Measurements from ENCODE around the gene EXOC4.
"Not testable (repeated sequence)": the region's sequence is repeated elsewhere in the genome, so short reads cannot be mapped to it uniquely, and the experiment has no call there.

The EXOC4 gene

DNA sequence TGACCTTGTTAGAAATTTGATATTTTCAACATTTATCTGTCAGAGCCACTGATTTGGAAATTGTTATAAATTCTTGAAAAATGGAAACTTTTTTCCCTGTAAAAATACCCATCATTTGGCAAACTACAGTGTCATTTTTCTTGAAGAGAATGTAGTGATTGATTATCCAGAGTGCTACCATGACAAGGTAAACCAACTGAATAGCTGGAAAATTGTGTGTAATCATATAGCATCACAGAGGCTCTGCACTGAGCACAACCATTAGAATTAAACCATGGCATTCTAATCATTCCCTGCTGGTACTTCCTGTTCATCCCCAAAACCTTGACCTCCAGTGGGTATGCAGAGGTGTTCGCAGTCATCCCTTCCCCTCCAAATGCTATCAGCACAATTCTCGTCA lies 633.9 kb downstream of the EXOC4 start:
- TF ChIP-seq, protein P1, sequence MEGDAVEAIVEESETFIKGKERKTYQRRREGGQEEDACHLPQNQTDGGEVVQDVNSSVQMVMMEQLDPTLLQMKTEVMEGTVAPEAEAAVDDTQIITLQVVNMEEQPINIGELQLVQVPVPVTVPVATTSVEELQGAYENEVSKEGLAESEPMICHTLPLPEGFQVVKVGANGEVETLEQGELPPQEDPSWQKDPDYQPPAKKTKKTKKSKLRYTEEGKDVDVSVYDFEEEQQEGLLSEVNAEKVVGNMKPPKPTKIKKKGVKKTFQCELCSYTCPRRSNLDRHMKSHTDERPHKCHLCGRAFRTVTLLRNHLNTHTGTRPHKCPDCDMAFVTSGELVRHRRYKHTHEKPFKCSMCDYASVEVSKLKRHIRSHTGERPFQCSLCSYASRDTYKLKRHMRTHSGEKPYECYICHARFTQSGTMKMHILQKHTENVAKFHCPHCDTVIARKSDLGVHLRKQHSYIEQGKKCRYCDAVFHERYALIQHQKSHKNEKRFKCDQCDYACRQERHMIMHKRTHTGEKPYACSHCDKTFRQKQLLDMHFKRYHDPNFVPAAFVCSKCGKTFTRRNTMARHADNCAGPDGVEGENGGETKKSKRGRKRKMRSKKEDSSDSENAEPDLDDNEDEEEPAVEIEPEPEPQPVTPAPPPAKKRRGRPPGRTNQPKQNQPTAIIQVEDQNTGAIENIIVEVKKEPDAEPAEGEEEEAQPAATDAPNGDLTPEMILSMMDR (IDR thresholded peaks at IDR 0.05; ENCODE audit: low read depth, low read length, missing control alignments): no peak
- no peak for DNase-seq (ENCODE audit: low read depth)

DNA sequence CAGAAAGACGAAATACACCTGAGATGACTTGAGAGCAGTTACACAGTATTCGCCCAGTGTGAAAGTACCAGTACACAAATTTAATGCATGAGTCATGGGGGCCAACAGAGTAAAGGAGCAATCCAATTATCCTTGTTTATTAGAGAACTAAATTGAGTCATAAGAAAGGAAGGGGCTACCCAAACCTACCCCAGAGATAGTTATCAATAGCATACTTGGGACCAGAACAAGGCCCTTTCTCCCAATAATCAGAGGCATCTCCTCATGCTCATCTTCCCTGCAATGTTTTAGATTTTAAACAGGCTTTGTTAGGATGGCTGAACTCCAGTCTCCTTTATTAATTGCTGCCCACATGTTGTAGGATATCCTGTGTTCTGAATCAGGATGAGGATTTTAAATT lies 634.6 kb downstream of the EXOC4 start:
- DNase-seq (ENCODE audit: low read depth): no peak
- no peak overlapping the region for H3K4me3 ChIP-seq (ENCODE audit: low read depth, low read length)
- TF ChIP-seq, protein P1 (IDR thresholded peaks at IDR 0.05; ENCODE audit: low read depth, low read length, missing control alignments): no peak

More for the DNA sequence above, 633.9 kb downstream of the EXOC4 start:
- H3K4me3 ChIP-seq (ENCODE audit: low read depth, low read length): no peak overlapping the region

DNA sequence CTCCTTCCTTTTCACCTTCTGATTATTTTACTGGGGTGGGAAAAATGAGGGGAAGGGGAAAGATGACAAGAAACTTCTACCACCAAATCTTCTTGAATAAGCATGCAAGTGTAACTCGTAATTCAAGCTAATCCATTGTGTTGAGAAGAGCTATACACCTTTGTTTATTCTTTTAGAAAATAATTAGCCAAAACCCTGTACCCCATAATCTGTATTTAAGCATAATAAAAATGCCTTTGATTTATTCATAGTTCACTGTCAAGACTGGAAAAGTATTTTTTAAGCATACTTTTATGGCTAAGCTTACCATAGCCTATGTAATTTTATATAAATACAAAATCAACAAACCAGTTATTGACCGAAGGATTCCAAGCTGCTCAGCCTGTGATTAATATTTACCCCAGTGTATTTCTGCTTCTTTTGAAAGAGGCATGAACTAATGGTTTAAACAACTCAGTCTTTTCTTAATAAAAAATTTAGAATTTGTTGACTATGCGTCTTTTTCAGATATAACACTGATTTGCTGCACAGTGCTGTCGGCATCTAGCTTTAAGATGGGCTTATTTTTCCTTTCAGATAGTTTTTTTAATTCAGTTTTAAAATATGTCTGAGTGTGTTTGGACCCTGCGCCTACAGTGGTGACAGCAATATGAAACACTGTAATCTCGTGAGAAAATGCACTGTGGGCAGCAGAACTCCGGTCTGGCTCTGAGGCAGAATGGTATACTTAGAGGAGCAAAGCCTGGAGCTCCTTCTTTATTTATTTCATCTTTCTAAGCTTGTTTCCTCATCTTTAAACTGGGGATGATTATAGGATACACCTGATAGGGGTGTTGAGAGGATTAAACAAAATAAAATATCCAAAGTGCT lies 635.4 kb downstream of the EXOC4 start:
- TF ChIP-seq, protein P1 (IDR thresholded peaks at IDR 0.05; ENCODE audit: low read depth, low read length, missing control alignments): no peak

DNA sequence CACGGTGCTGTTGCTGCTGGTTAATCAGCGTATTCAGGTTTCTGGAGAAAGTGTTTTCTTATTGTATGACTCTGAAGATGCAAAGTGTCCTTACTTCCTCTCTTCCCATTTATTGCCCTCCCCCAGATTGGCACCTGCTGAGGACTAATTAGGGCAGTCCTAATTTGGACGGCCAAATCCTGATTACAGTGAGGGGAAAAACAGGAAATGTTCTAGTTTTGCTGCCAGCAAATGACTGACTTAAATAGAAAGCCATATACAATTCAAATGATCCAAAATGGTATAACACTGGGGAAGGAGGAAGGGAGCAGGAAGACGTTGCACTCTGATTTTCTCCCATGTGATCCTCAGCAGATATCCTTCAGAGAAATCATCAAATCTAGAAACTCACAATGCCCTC lies 651.9 kb downstream of the EXOC4 start:
- H3K4me3 ChIP-seq (ENCODE audit: low read depth, low read length): no peak overlapping the region
- DNase-seq (ENCODE audit: low read depth): no peak
- TF ChIP-seq, protein P1 (IDR thresholded peaks at IDR 0.05; ENCODE audit: low read depth, low read length, missing control alignments): no peak

More for the DNA sequence above, 635.4 kb downstream of the EXOC4 start:
- H3K4me3 ChIP-seq (ENCODE audit: low read depth, low read length): no peak overlapping the region
- DNase-seq (ENCODE audit: low read depth): no peak

DNA sequence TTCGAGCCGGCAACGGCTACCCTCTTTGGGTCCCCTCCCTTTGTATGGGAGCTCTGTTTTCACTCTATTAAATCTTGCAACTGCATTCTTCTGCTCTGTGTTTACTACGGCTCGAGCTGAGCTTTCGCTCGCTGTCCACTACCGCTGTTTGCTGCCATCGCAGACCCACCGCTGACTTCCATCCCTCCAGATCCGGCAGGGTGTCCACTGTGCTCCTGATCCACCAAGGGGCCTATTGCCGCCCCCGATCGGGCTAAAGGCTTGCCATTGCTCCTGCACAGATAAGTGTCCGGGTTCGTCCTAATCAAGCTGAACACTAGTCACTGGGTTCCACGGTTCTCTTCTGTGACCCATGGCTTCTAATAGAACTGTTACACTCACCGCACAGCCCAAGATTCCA lies 653.7 kb downstream of the EXOC4 start:
- DNase-seq (ENCODE audit: low read depth); H3K4me3 ChIP-seq (ENCODE audit: low read depth, low read length): not testable (repeated sequence)

DNA sequence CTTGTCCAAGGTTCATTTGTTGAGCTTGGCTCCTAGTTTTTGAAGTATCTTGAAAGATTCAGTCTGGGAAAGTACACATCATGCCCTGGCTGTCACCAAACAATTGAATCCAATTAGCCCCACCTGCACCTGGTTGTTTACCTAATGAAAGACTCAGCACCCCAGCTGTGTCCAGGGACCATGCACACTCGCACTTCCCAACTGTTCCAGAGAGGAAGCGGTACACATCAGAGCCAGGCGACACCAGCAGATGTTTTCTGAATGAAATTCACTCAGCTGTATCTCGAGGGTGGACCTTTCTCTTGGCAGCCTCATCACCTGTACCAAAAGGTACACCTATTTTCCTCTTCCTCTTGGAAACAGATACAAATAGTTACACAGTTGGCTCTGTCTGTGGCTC lies 657.9 kb downstream of the EXOC4 start:
- TF ChIP-seq, protein P1 (IDR thresholded peaks at IDR 0.05; ENCODE audit: low read depth, low read length, missing control alignments): no peak
- no peak for DNase-seq (ENCODE audit: low read depth)
- H3K4me3 ChIP-seq (ENCODE audit: low read depth, low read length): no peak overlapping the region

DNA sequence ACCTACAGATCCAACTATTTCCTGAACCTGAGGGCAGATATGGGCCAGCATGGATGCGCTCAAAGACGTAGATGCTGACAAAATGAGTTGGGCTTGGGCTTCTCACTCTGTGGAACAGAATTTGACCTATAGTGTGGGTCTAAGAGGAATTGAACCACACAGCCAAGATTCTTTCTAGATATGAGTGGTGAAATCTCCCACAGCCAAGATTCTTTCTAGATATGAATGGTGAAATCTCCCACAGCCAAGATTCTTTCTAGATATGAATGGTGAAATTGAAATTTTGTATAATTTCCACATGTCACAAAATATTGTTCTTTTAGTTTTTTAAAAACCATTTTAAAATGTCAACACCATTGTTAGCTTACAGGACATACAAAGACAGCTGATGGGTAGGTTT lies 658.8 kb downstream of the EXOC4 start:
- TF ChIP-seq, protein P1 (IDR thresholded peaks at IDR 0.05; ENCODE audit: low read depth, low read length, missing control alignments): no peak
- DNase-seq (ENCODE audit: low read depth): peak; percentile 4
- no peak overlapping the region for H3K4me3 ChIP-seq (ENCODE audit: low read depth, low read length)

All from GM12864 (cell line).